T-helper 2 cell treated with Interferon-gamma antibody and Interleukin-4, amounts not matched to agents 5 μg/mL and 100 μg/mL, for 36 hours (primary cell): ENCODE data around the gene MGAT4C.

ENCODE experiments used
- DNase-seq: peaks from one replicate; pipeline ENCODE4 v3.0.0; 2021; ENCODE audit warnings: low spot score
- H3K27ac Mint-ChIP-seq: one replicate; pipeline ENCODE4 v1.8.0; 2021; ENCODE audit warnings: mild to moderate bottlenecking, mixed read lengths
- H3K27me3 Mint-ChIP-seq: one replicate; pipeline ENCODE4 v1.8.0; 2021; ENCODE audit warnings: low read depth, mixed read lengths
- H3K36me3 Mint-ChIP-seq: one replicate; pipeline ENCODE4 v1.8.0; 2021; ENCODE audit warnings: low read depth, mixed read lengths
- H3K4me1 Mint-ChIP-seq: one replicate; pipeline ENCODE4 v1.8.0; 2021; ENCODE audit warnings: low read depth, mixed read lengths
- H3K4me3 Mint-ChIP-seq: one replicate; pipeline ENCODE4 v1.8.0; 2022; ENCODE audit warnings: mild to moderate bottlenecking, moderate library complexity, mixed read lengths
- H3K9me3 Mint-ChIP-seq: one replicate; pipeline ENCODE4 v1.8.0; 2021; ENCODE audit warnings: mixed read lengths

MGAT4C gene

GRCh38 chr12:85963326-85963725, 292.9 kb downstream of the MGAT4C start:
- H3K36me3 Mint-ChIP-seq = no peaks in the 10 kb centered on the region
- no peak for DNase-seq
- H3K9me3 Mint-ChIP-seq = no peaks in the 10 kb centered on the region
- no peak overlapping the region for H3K4me3 Mint-ChIP-seq
- no peaks in the 10 kb centered on the region for H3K4me1 Mint-ChIP-seq
- no peak overlapping the region for H3K27ac Mint-ChIP-seq
- H3K27me3 Mint-ChIP-seq = no peaks in the 10 kb centered on the region

GRCh38 chr12:85956081-85956480, 300.1 kb downstream of the MGAT4C start:
- Mint-ChIP-seq H3K4me1 (no peaks in the 10 kb centered on the region), H3K4me3 (no peak overlapping the region), H3K27ac (no peak overlapping the region), H3K27me3 (no peaks in the 10 kb centered on the region), H3K36me3 (no peaks in the 10 kb centered on the region), H3K9me3 (no peaks in the 10 kb centered on the region)
- DNase-seq = no peak

GRCh38 chr12:85955127-85955526, 301.1 kb downstream of the MGAT4C start:
- Mint-ChIP-seq H3K27ac (no peak overlapping the region), H3K36me3 (no peaks in the 10 kb centered on the region), H3K4me1 (no peaks in the 10 kb centered on the region), H3K9me3 (no peaks in the 10 kb centered on the region), H3K4me3 (no peak overlapping the region), H3K27me3 (no peaks in the 10 kb centered on the region)
- DNase-seq = no peak

GRCh38 chr12:85951823-85952222, 304.4 kb downstream of the MGAT4C start:
- no peak for DNase-seq
- Mint-ChIP-seq H3K4me1 (no peaks in the 10 kb centered on the region), H3K4me3 (no peak overlapping the region), H3K36me3 (no peaks in the 10 kb centered on the region), H3K27ac (no peak overlapping the region), H3K9me3 (peaks cover 3% of the 10 kb centered on the region), H3K27me3 (no peaks in the 10 kb centered on the region)

GRCh38 chr12:85949253-85949652, 306.9 kb downstream of the MGAT4C start:
- H3K27ac Mint-ChIP-seq = no peak overlapping the region
- no peaks in the 10 kb centered on the region for H3K36me3 Mint-ChIP-seq
- no peak for DNase-seq
- peaks cover 3% of the 10 kb centered on the region for H3K9me3 Mint-ChIP-seq
- H3K4me3 Mint-ChIP-seq = no peak overlapping the region
- H3K27me3 Mint-ChIP-seq = no peaks in the 10 kb centered on the region
- H3K4me1 Mint-ChIP-seq = no peaks in the 10 kb centered on the region

- Mint-ChIP-seq H3K27ac (no peak overlapping the region), H3K4me3 (no peak overlapping the region), H3K27me3 (no peaks in the 10 kb centered on the region), H3K4me1 (no peaks in the 10 kb centered on the region), H3K36me3 (no peaks in the 10 kb centered on the region), H3K9me3 (peaks cover 3% of the 10 kb centered on the region)
- DNase-seq = no peak
Observed at GRCh38 chr12:85948340-85948739, 307.9 kb downstream of the MGAT4C start.

GRCh38 chr12:85947286-85947685, 308.9 kb downstream of the MGAT4C start:
- no peak for DNase-seq
- peaks cover 3% of the 10 kb centered on the region for H3K9me3 Mint-ChIP-seq
- H3K4me1 Mint-ChIP-seq = no peaks in the 10 kb centered on the region
- H3K36me3 Mint-ChIP-seq = no peaks in the 10 kb centered on the region
- H3K27ac Mint-ChIP-seq = no peak overlapping the region
- H3K27me3 Mint-ChIP-seq = no peaks in the 10 kb centered on the region
- H3K4me3 Mint-ChIP-seq = no peak overlapping the region

GRCh38 chr12:85946375-85946774, 309.8 kb downstream of the MGAT4C start:
- Mint-ChIP-seq H3K4me1 (no peaks in the 10 kb centered on the region), H3K36me3 (no peaks in the 10 kb centered on the region), H3K4me3 (no peak overlapping the region), H3K27me3 (no peaks in the 10 kb centered on the region), H3K27ac (no peak overlapping the region), H3K9me3 (peaks cover 3% of the 10 kb centered on the region)
- no peak for DNase-seq

GRCh38 chr12:85927166-85927565, 329.0 kb downstream of the MGAT4C start:
- H3K4me1 Mint-ChIP-seq = no peaks in the 10 kb centered on the region
- H3K4me3 Mint-ChIP-seq = no peak overlapping the region
- H3K27me3 Mint-ChIP-seq = no peaks in the 10 kb centered on the region
- H3K27ac Mint-ChIP-seq = no peak overlapping the region
- no peak for DNase-seq
- no peaks in the 10 kb centered on the region for H3K9me3 Mint-ChIP-seq
- no peaks in the 10 kb centered on the region for H3K36me3 Mint-ChIP-seq

GRCh38 chr12:85923767-85924331, 332.3 kb downstream of the MGAT4C start:
- Mint-ChIP-seq H3K27ac (no peak overlapping the region), H3K4me3 (no peak overlapping the region), H3K27me3 (no peaks in the 10 kb centered on the region), H3K9me3 (no peaks in the 10 kb centered on the region), H3K36me3 (no peaks in the 10 kb centered on the region), H3K4me1 (peaks cover 2% of the 10 kb centered on the region)
- DNase-seq = no peak

GRCh38 chr12:85920324-85920947, 335.8 kb downstream of the MGAT4C start:
- Mint-ChIP-seq H3K4me3 (no peak overlapping the region), H3K36me3 (no peaks in the 10 kb centered on the region), H3K4me1 (peaks cover 2% of the 10 kb centered on the region), H3K27me3 (no peaks in the 10 kb centered on the region), H3K27ac (no peak overlapping the region), H3K9me3 (no peaks in the 10 kb centered on the region)
- no peak for DNase-seq
